HCT116 (cell line): ENCODE data around the gene VDAC2. TPM values are rescaled to one million over a fixed set of nuclear protein-coding genes. Genes with fewer than 3 reads are reported as not detected.
A peak's percentile ranks its signal among the peaks of the same experiment; 100 is the strongest.

Experiments used
- ATAC-seq: fragments of 200-7000 bp; cut with Tn5 transposase; 2 replicates; pipeline ENCODE4 v1.9.1; 2020; ENCODE audit warnings: mild to moderate bottlenecking, moderate library complexity
- BruUV-seq: library from RNA; stranded (reverse); fragments of 400-500 nt; replicated peaks from 2 replicates; lab custom pipeline; 2021; lab: Mats Ljungman, UMichigan
- CTCF ChIA-PET: fragments of 300-600 bp; sonication (Branson Sonifier 250); formaldehyde crosslinking; loops from one replicate; lab custom pipeline; 2021; ENCODE audit warnings: antibody characterized with exemption; lab: Charles Lee
- POLR2A ChIA-PET: fragments of 300-600, 350-600 bp; sonication (Branson Sonifier 250); formaldehyde crosslinking; loops from one replicate; lab custom pipeline; 2021; ENCODE audit warnings: antibody characterized with exemption; lab: Charles Lee
- RAD21 ChIA-PET, 2 experiments: fragments of 300-600 bp; sonication (Branson Sonifier 250); formaldehyde crosslinking; loops; one replicate each; lab custom pipeline; 2023; ENCODE audit warnings: low total read pairs in 2 of 2; ENCODE audit not compliant: uncharacterized antibody in 2 of 2, unreplicated experiment in 2 of 2, low non-redundant PET in 1 of 2; lab: Charles Lee
- DNase-seq: peaks from one replicate; pipeline ENCODE4 v3.0.0-alpha.2; 2010; ENCODE audit warnings: low read depth, low spot score
- H2AFZ ChIP-seq: fragments of 200-600 bp; shearing (Covaris generic), sonication (generic); 2 replicates; pipeline ENCODE4 v1.6.1; 2017; ENCODE audit warnings: low read depth, mixed run types, mixed read lengths, antibody characterized with exemption, low read length; ENCODE audit not compliant: poor library complexity, severe bottlenecking
- H3K27ac ChIP-seq: 2 replicates; pipeline ENCODE4 v1.5.1; 2012; ENCODE audit warnings: low read depth, low read length
- H3K27me3 ChIP-seq: fragments of 200-600 bp; sonication (generic); 2 replicates; pipeline ENCODE4 v1.6.1; 2016; ENCODE audit warnings: mixed run types, low read length, mixed read lengths; ENCODE audit not compliant: insufficient read depth
- H3K36me3 ChIP-seq, 2 experiments: fragments of 200-500 bp in 1 of 2; fragments of 200-600 bp in 1 of 2; sonication (Bioruptor generic) in 1 of 2; sonication (generic) in 1 of 2; 2 replicates each; pipeline versions ENCODE4 v1.5.1 to v1.6.1; 2014 to 2016; ENCODE audit warnings: low read length in 2 of 2, inconsistent platforms in 1 of 2, mixed read lengths in 1 of 2, mixed run types in 1 of 2; ENCODE audit not compliant: insufficient read depth in 2 of 2, control insufficient read depth in 1 of 2
- H3K4me1 ChIP-seq, 2 experiments: fragments of 200-600 bp in 1 of 2; sonication (generic) in 1 of 2; 2 replicates each; pipeline versions ENCODE4 v1.5.1 to v1.6.1; 2012 to 2017; ENCODE audit warnings: low read length in 2 of 2, inconsistent platforms in 1 of 2, mild to moderate bottlenecking in 1 of 2, mixed read lengths in 1 of 2, mixed run types in 1 of 2, moderate library complexity in 1 of 2; ENCODE audit not compliant: insufficient read depth in 2 of 2, control insufficient read depth in 1 of 2
- H3K4me2 ChIP-seq: fragments of 200-600 bp; sonication (generic); 2 replicates; pipeline ENCODE4 v1.6.1; 2017; ENCODE audit warnings: mixed run types, low read length, mixed read lengths
- H3K4me3 ChIP-seq, 2 experiments: fragments of 200-600 bp in 1 of 2; sonication (generic) in 1 of 2; replicated peaks in 1 of 2; 2 replicates each; pipeline ENCODE4 v1.5.1; 2011 to 2016; ENCODE audit warnings: low read length in 2 of 2, control low read depth in 1 of 2, low read depth in 1 of 2, mild to moderate bottlenecking in 1 of 2, mixed read lengths in 1 of 2, mixed run types in 1 of 2
- H3K79me2 ChIP-seq: fragments of 200-600 bp; sonication (generic); 2 replicates; pipeline ENCODE4 v1.6.1; 2017; ENCODE audit warnings: mild to moderate bottlenecking, mixed run types, low read length, moderate library complexity, mixed read lengths; ENCODE audit not compliant: insufficient read depth
- H3K9ac ChIP-seq: fragments of 200-600 bp; sonication (generic); 2 replicates; pipeline ENCODE4 v1.6.1; 2016; ENCODE audit warnings: low read length, mixed read lengths
- H3K9me2 ChIP-seq: fragments of 200-600 bp; sonication (generic), shearing (Covaris generic); 2 replicates; pipeline ENCODE4 v1.6.1; 2017; ENCODE audit warnings: mixed run types, mild to moderate bottlenecking, moderate library complexity; ENCODE audit not compliant: insufficient read depth
- H3K9me3 ChIP-seq, 2 experiments: fragments of 200-500 bp in 1 of 2; fragments of 200-600 bp in 1 of 2; sonication (Bioruptor generic) in 1 of 2; sonication (generic) in 1 of 2; 2 replicates each; pipeline ENCODE4 v1.6.1; 2014 to 2017; ENCODE audit warnings: low read length in 2 of 2, mixed read lengths in 2 of 2, inconsistent platforms in 1 of 2, low read depth in 1 of 2, mild to moderate bottlenecking in 1 of 2, mixed run types in 1 of 2, moderate library complexity in 1 of 2; ENCODE audit not compliant: control insufficient read depth in 1 of 2, insufficient read depth in 1 of 2
- H4K20me1 ChIP-seq: fragments of 200-600 bp; sonication (generic), shearing (Covaris generic); 2 replicates; pipeline ENCODE4 v1.6.1; 2017; ENCODE audit warnings: mixed run types, mild to moderate bottlenecking, moderate library complexity; ENCODE audit not compliant: insufficient read depth
- CBX3 ChIP-seq: IDR thresholded peaks from 2 replicates; pipeline ENCODE4 v1.6.1; 2012; ENCODE audit warnings: low read depth
- EGR1 ChIP-seq: IDR thresholded peaks from 2 replicates; pipeline ENCODE4 v1.6.1; 2012; ENCODE audit warnings: low read depth
- EZH2 ChIP-seq: fragments of 200-600 bp; sonication (generic); IDR thresholded peaks from 2 replicates; pipeline ENCODE4 v1.6.1; 2017; ENCODE audit warnings: antibody characterized with exemption, mixed run types
- EZH2phosphoT487 ChIP-seq: fragments of 200-600 bp; IDR thresholded peaks from 2 replicates; pipeline ENCODE4 v1.6.1; 2018; ENCODE audit warnings: antibody characterized with exemption, borderline replicate concordance
- POLR2A ChIP-seq: IDR thresholded peaks from 2 replicates; pipeline ENCODE4 v1.7.0; 2011; ENCODE audit warnings: borderline replicate concordance; ENCODE audit not compliant: insufficient read depth, insufficient read length; ENCODE audit errors: extremely low read depth
- POLR2AphosphoS5 ChIP-seq: IDR thresholded peaks from 2 replicates; pipeline ENCODE4 v1.6.1; 2011; ENCODE audit warnings: mild to moderate bottlenecking, low read depth, low read length, moderate library complexity
- SIN3A ChIP-seq: IDR thresholded peaks from 2 replicates; pipeline ENCODE4 v1.6.1; 2012; ENCODE audit warnings: low read depth
- SP1 ChIP-seq: IDR thresholded peaks from 2 replicates; pipeline ENCODE4 v1.6.1; 2012; ENCODE audit warnings: low read depth
- SRF ChIP-seq: IDR thresholded peaks from 2 replicates; pipeline ENCODE4 v1.6.1; 2012; ENCODE audit warnings: low read depth
- TCF7L2 ChIP-seq: IDR thresholded peaks from 2 replicates; pipeline ENCODE4 v1.7.0; 2011; ENCODE audit warnings: borderline replicate concordance, inconsistent platforms; ENCODE audit not compliant: insufficient read depth, insufficient read length; ENCODE audit errors: extremely low read depth
- YY1 ChIP-seq: IDR thresholded peaks from 2 replicates; pipeline ENCODE4 v1.6.1; 2011; ENCODE audit warnings: low read length, low read depth, moderate library complexity, mild to moderate bottlenecking; ENCODE audit not compliant: insufficient replicate concordance; ENCODE audit errors: extremely low read depth
- ZFX ChIP-seq: fragments of 450-650 bp; IDR thresholded peaks from 2 replicates; pipeline ENCODE4 v1.6.1; 2017
- ZNF274 ChIP-seq: fragments of 200-500 bp; sonication (Bioruptor generic); IDR thresholded peaks from 2 replicates; pipeline ENCODE4 v1.6.1; 2014; ENCODE audit warnings: mild to moderate bottlenecking, low read depth, low read length, inconsistent platforms
- intact Hi-C: fragments of 100-400 bp; cut with micrococcal nuclease; formaldehyde crosslinking; loops from 2 replicates; pipeline ENCODE4 v1.10.0; 2022
- total RNA-seq: library from RNA; stranded (reverse); gene quantifications from one replicate; pipeline ENCODE4 v1.2.1, GENCODE V29; 2021; ENCODE audit not compliant: unreplicated experiment
- TF ChIP-seq, protein P1 (sequence below): IDR thresholded peaks from 2 replicates; pipeline ENCODE4 v1.6.1; 2012
- TF ChIP-seq, protein P2 (sequence below): IDR thresholded peaks from 2 replicates; pipeline ENCODE4 v1.6.1; 2012
- TF ChIP-seq, protein P3 (sequence below): IDR thresholded peaks from 2 replicates; pipeline ENCODE4 v1.6.1; 2011; ENCODE audit warnings: mild to moderate bottlenecking, low read length, moderate library complexity; ENCODE audit not compliant: insufficient replicate concordance; ENCODE audit errors: extremely low read depth

VDAC2 gene
- total RNA-seq, 1 experiment from 2014 or later: 289 TPM

DNA sequence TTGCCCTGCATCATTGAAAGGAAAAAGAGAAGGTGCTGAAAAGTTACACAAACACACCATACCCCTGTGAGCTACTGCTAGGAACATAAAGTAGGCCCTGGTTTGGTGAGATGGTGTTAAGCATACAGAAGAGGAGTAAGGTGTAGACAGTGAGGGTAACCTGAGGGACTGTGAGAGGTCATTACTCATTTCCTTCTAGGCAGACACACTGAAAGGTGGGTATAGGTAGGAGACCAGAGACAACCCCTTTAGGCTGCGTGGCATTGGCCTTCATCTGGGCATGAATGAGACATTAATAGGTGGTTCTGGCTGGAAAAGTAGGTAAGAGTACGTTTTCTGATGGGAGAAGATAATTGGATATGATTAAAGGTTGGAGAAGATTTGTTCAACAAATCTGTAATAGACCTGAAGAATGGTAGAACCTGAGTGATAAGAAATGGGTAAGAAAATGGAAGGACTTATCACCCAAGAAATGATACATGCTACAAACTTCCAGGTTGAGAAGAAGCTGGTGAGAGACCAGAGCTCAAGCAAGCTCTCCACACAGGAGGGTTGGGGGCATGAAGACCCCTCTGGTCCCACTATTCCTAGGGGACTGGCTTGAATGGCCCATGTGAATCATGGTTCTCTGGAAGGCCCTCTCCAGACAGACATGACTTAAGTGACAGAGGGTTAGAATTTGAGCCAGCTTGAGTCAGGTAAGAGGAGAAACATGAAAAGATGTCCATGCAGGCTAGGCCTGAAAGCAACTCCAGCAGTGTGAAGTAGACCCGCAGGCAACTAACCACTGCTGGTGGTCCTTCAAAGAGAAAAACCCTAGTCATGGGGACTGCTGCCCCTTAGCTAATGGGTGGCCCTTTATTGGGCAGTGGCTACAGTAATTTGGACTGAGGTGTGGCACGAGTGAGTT is 21.3 kb downstream of the VDAC2 start:
- ChIA-PET CTCF (no interaction called here), POLR2A (interaction anchor here (1.3 to 1.5 kb wide), 2 partner anchors 21 to 22 kb away, joined by 3 read pairs; no protein-coding TSS in a partner anchor), RAD21 (no interaction called here)
- Histone ChIP-seq H3K9me3 (no peaks in the 10 kb centered on the region), H3K27me3 (no peaks in the 10 kb centered on the region), H3K4me1 (peaks cover 2 to 29% of the 10 kb centered on the region in 2 experiments; a peak in 3 of 4 replicates), H3K4me3 (no peak overlapping the region), H3K4me2 (no peak overlapping the region), H4K20me1 (peaks cover 12% of the 10 kb centered on the region; the same call in 1 of the 2 replicates), H3K79me2 (peaks cover 57% of the 10 kb centered on the region), H3K9me2 (no peaks in the 10 kb centered on the region), H3K36me3 (peaks cover 25 to 29% of the 10 kb centered on the region in 2 experiments), H3K27ac (no peak overlapping the region), H3K9ac (no peak overlapping the region), H2AFZ (no peak overlapping the region)
- DNase-seq: no peak
- TF ChIP-seq POLR2AphosphoS5 (peak; percentile 45), ZNF274 (no peak)
- ATAC-seq: no peak
- TSS peak; percentile 2 for BruUV-seq
- intact Hi-C loops: no loop called here

DNA sequence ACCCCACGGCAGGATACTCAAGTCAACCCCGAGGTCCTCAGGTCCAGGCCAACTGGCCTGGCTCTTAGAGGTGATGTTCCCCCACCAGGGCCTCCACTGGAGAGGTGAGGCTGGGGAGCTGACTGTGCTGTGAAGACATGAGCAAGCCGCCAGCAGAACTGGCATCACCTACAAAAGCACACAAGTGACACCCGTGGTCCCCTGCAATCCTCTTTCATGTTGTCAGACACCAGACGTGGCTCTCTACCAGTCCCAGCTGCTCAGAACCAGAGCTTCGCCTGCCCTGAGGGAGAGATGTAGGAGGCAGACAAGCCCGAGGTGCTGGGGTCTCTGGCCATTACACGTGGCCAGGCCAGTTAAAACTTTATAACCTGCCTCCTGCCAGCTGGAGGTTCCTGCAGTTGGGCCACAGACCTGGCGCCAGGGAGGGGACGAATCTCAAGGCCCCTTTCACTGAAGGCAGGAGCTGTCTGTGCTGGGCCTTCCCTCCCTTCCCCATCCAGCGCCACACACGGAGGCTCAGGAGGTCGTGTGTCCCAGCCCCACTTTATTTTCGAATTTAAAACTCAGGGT is 22.9 kb downstream of the VDAC2 start:
- BruUV-seq: no TSS peak
- TF ChIP-seq, protein P1, sequence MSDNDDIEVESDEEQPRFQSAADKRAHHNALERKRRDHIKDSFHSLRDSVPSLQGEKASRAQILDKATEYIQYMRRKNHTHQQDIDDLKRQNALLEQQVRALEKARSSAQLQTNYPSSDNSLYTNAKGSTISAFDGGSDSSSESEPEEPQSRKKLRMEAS: no peak
- TF ChIP-seq SP1 (no peak), YY1 (no peak), ZNF274 (no peak), EZH2 (no peak), TCF7L2 (no peak), SRF (no peak), POLR2A (no peak), EZH2phosphoT487 (no peak), ZFX (no peak), EGR1 (no peak), POLR2AphosphoS5 (no peak), CBX3 (no peak), SIN3A (no peak)
- TF ChIP-seq, protein P2, sequence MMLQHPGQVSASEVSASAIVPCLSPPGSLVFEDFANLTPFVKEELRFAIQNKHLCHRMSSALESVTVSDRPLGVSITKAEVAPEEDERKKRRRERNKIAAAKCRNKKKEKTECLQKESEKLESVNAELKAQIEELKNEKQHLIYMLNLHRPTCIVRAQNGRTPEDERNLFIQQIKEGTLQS: no peak
- TF ChIP-seq, protein P3, sequence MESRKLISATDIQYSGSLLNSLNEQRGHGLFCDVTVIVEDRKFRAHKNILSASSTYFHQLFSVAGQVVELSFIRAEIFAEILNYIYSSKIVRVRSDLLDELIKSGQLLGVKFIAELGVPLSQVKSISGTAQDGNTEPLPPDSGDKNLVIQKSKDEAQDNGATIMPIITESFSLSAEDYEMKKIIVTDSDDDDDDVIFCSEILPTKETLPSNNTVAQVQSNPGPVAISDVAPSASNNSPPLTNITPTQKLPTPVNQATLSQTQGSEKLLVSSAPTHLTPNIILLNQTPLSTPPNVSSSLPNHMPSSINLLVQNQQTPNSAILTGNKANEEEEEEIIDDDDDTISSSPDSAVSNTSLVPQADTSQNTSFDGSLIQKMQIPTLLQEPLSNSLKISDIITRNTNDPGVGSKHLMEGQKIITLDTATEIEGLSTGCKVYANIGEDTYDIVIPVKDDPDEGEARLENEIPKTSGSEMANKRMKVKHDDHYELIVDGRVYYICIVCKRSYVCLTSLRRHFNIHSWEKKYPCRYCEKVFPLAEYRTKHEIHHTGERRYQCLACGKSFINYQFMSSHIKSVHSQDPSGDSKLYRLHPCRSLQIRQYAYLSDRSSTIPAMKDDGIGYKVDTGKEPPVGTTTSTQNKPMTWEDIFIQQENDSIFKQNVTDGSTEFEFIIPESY: no peak
- peaks cover 2 to 29% of the 10 kb centered on the region in 2 experiments; a peak in 3 of 4 replicates for H3K4me1 ChIP-seq
- ATAC-seq (no peak), DNase-seq (no peak)
- ChIA-PET RAD21 (no interaction called here), CTCF (interaction anchor here (1.2 to 2.8 kb wide), 2 partner anchors 28 to 46 kb away, joined by 4 to 47 read pairs; no protein-coding TSS in a partner anchor), POLR2A (interaction anchor here (1.0 to 2.5 kb wide), 3 partner anchors 23 to 168 kb away, joined by 4 to 14 read pairs (median 5); partner anchors contain the start of genes VDAC2 and ZNF503)
- H3K27me3 ChIP-seq: no peaks in the 10 kb centered on the region
- H3K27ac ChIP-seq: peak overlapping the region; percentile 70
- no peaks in the 10 kb centered on the region for H3K9me3 ChIP-seq
- peak overlapping the region; percentile 29 to 78 for H3K4me3 ChIP-seq
- H4K20me1 ChIP-seq: peaks cover 12% of the 10 kb centered on the region; the same call in 1 of the 2 replicates
- H3K9ac ChIP-seq: peak overlapping the region; percentile 66
- intact Hi-C loops: loop anchor here (1.0 to 2.0 kb wide), 2 partner anchors 45 to 121 kb away; no protein-coding TSS in a partner anchor
- H3K36me3 ChIP-seq: peaks cover 25 to 29% of the 10 kb centered on the region in 2 experiments
- H3K9me2 ChIP-seq: no peaks in the 10 kb centered on the region
- no peak overlapping the region for H2AFZ ChIP-seq
- H3K79me2 ChIP-seq: peaks cover 41% of the 10 kb centered on the region
- peak overlapping the region; percentile 93 for H3K4me2 ChIP-seq
